Caco-2 (cell line): ENCODE measurements around the gene ITGA11. TPM values are rescaled to one million over a fixed set of nuclear protein-coding genes. Genes with fewer than 3 reads are reported as not detected.

ENCODE experiments used
- BruUV-seq: library from RNA; stranded (reverse); fragments of 400-500 nt; replicated peaks from 2 replicates; lab custom pipeline; 2021; lab: Mats Ljungman, UMichigan
- CTCF ChIA-PET: fragments of 300-600 bp; sonication (Branson Sonifier 250); formaldehyde crosslinking; loops from one replicate; lab custom pipeline; 2022; ENCODE audit warnings: antibody characterized with exemption; lab: Charles Lee
- POLR2A ChIA-PET: fragments of 300-600 bp; sonication (Branson Sonifier 250); formaldehyde crosslinking; loops from one replicate; lab custom pipeline; 2022; ENCODE audit warnings: antibody characterized with exemption; lab: Charles Lee
- DNase-seq, 2 experiments: peaks; one replicate each; pipeline versions ENCODE4 v3.0.0 to v3.0.0-alpha.2; 2020 to 2022
- H3K27me3 ChIP-seq: replicated peaks from 2 replicates; pipeline ENCODE4 v1.6.0; 2011; ENCODE audit warnings: low read length; ENCODE audit not compliant: control insufficient read depth, insufficient read depth
- H3K36me3 ChIP-seq: 2 replicates; pipeline ENCODE4 v1.5.1; 2011; ENCODE audit warnings: low read length; ENCODE audit not compliant: control insufficient read depth, insufficient read depth
- H3K4me1 ChIP-seq: fragments of 250-450 bp; sonication (Bioruptor Pico); 2 replicates; pipeline ENCODE4 v1.5.1; 2020; ENCODE audit warnings: mild to moderate bottlenecking
- H3K4me3 ChIP-seq: 2 replicates; pipeline ENCODE4 v1.5.1; 2011; ENCODE audit warnings: low read depth, mild to moderate bottlenecking, control low read depth, low read length
- H3K9me3 ChIP-seq: fragments of 250-450 bp; sonication (Bioruptor Pico); 2 replicates; pipeline ENCODE4 v1.5.1; 2020; ENCODE audit warnings: mild to moderate bottlenecking, moderate library complexity
- H3K27ac Mint-ChIP-seq: one replicate; pipeline ENCODE4 v1.8.0; 2022; ENCODE audit warnings: mixed read lengths; ENCODE audit not compliant: unreplicated experiment
- H3K27me3 Mint-ChIP-seq: one replicate; pipeline ENCODE4 v1.8.0; 2022; ENCODE audit warnings: mixed read lengths; ENCODE audit not compliant: insufficient read depth, unreplicated experiment
- H3K36me3 Mint-ChIP-seq: one replicate; pipeline ENCODE4 v1.8.0; 2022; ENCODE audit warnings: mild to moderate bottlenecking, mixed read lengths; ENCODE audit not compliant: insufficient read depth, unreplicated experiment
- H3K4me1 Mint-ChIP-seq: one replicate; pipeline ENCODE4 v1.8.0; 2022; ENCODE audit warnings: low read depth, mixed read lengths; ENCODE audit not compliant: unreplicated experiment
- H3K4me3 Mint-ChIP-seq: one replicate; pipeline ENCODE4 v1.8.0; 2022; ENCODE audit warnings: mild to moderate bottlenecking, moderate library complexity, mixed read lengths; ENCODE audit not compliant: unreplicated experiment
- H3K9me3 Mint-ChIP-seq: one replicate; pipeline ENCODE4 v1.8.0; 2022; ENCODE audit warnings: mixed read lengths; ENCODE audit not compliant: unreplicated experiment
- CTCF ChIP-seq, 2 experiments: fragments of 200-600 bp in 1 of 2; IDR thresholded peaks; 1 replicate in 1 of 2; 2 replicates in 1 of 2; pipeline versions ENCODE4 v1.5.1 to v1.8.0; 2011 to 2022; ENCODE audit warnings: antibody characterized with exemption in 1 of 2, control low read depth in 1 of 2, inconsistent platforms in 1 of 2, low read depth in 1 of 2, low read length in 1 of 2, mild to moderate bottlenecking in 1 of 2, moderate library complexity in 1 of 2; ENCODE audit not compliant: insufficient read depth in 1 of 2, severe bottlenecking in 1 of 2, unreplicated experiment in 1 of 2
- intact Hi-C: fragments of 100-400 bp; cut with micrococcal nuclease; formaldehyde crosslinking; loops from one replicate; pipeline ENCODE4 v1.10.0; 2022; ENCODE audit not compliant: unreplicated experiment
- total RNA-seq: library from RNA; stranded (reverse); gene quantifications from 2 replicates; pipeline ENCODE4 v1.2.3, GENCODE V29; 2022

Gene ITGA11
- total RNA-seq, 1 experiment from 2014 or later = 0.18 TPM

- no TSS peak for BruUV-seq
- H3K4me3 ChIP-seq = no peak overlapping the region
- no peak for DNase-seq
- H3K36me3 ChIP-seq = no peaks in the 10 kb centered on the region
- Mint-ChIP-seq H3K9me3 (no peaks in the 10 kb centered on the region), H3K4me3 (no peak overlapping the region), H3K4me1 (no peaks in the 10 kb centered on the region), H3K36me3 (no peaks in the 10 kb centered on the region), H3K27ac (no peak overlapping the region), H3K27me3 (peaks cover 22% of the 10 kb centered on the region)
- H3K4me1 ChIP-seq = peaks cover 6% of the 10 kb centered on the region
- POLR2A ChIA-PET = no interaction called here
- CTCF ChIA-PET = no interaction called here
- no peaks in the 10 kb centered on the region for H3K9me3 ChIP-seq
- no peaks in the 10 kb centered on the region; the same call in 1 of the 2 replicates for H3K27me3 ChIP-seq
- intact Hi-C loops = loop anchor here (10.0 kb wide), 1 partner anchor 131 kb away; no protein-coding TSS in a partner anchor
- TF ChIP-seq CTCF (IDR thresholded peaks at IDR 0.05; ENCODE audit: insufficient read depth in 1 of 2, low read depth in 1 of 2, low read length in 1 of 2, severe bottlenecking in 1 of 2, unreplicated experiment in 1 of 2) = no peak
Measured at GRCh38 chr15:68435966-68436365, 4.0 kb upstream of the ITGA11 start.

- CTCF ChIA-PET = no interaction called here
- peaks cover 19% of the 10 kb centered on the region for H3K27me3 Mint-ChIP-seq
Measured at GRCh38 chr15:68434021-68434420, 2.1 kb upstream of the ITGA11 start.

GRCh38 chr15:68433551-68433950 is 1.6 kb upstream of the ITGA11 start:
- TF ChIP-seq CTCF (IDR thresholded peaks at IDR 0.05; ENCODE audit: insufficient read depth in 1 of 2, low read depth in 1 of 2, low read length in 1 of 2, severe bottlenecking in 1 of 2, unreplicated experiment in 1 of 2) = no peak
- Histone ChIP-seq H3K4me1 (peaks cover 6% of the 10 kb centered on the region), H3K4me3 (no peak overlapping the region), H3K36me3 (no peaks in the 10 kb centered on the region), H3K9me3 (no peaks in the 10 kb centered on the region), H3K27me3 (no peaks in the 10 kb centered on the region; the same call in 1 of the 2 replicates)
- peaks cover 19% of the 10 kb centered on the region for H3K27me3 Mint-ChIP-seq
- no peaks in the 10 kb centered on the region for H3K36me3 Mint-ChIP-seq
- no peak for DNase-seq
- no peaks in the 10 kb centered on the region for H3K4me1 Mint-ChIP-seq
- H3K9me3 Mint-ChIP-seq = no peaks in the 10 kb centered on the region
- H3K27ac Mint-ChIP-seq = no peak overlapping the region
- no TSS peak for BruUV-seq
- POLR2A ChIA-PET = no interaction called here
- H3K4me3 Mint-ChIP-seq = no peak overlapping the region
- CTCF ChIA-PET = no interaction called here
- intact Hi-C loops = loop anchor here (10.0 kb wide), 1 partner anchor 129 kb away; no protein-coding TSS in a partner anchor

More at GRCh38 chr15:68434021-68434420, 2.1 kb upstream of the ITGA11 start:
- Mint-ChIP-seq H3K4me1 (no peaks in the 10 kb centered on the region), H3K9me3 (no peaks in the 10 kb centered on the region), H3K36me3 (no peaks in the 10 kb centered on the region), H3K4me3 (no peak overlapping the region), H3K27ac (no peak overlapping the region)
- H3K36me3 ChIP-seq = no peaks in the 10 kb centered on the region
- no peak for TF ChIP-seq CTCF (IDR thresholded peaks at IDR 0.05; ENCODE audit: insufficient read depth in 1 of 2, low read depth in 1 of 2, low read length in 1 of 2, severe bottlenecking in 1 of 2, unreplicated experiment in 1 of 2)
- DNase-seq = no peak
- POLR2A ChIA-PET = no interaction called here
- BruUV-seq = no TSS peak
- H3K4me3 ChIP-seq = no peak overlapping the region
- intact Hi-C loops = loop anchor here (10.0 kb wide), 1 partner anchor 129 kb away; no protein-coding TSS in a partner anchor
- H3K4me1 ChIP-seq = peaks cover 6% of the 10 kb centered on the region
- H3K9me3 ChIP-seq = no peaks in the 10 kb centered on the region
- H3K27me3 ChIP-seq = no peaks in the 10 kb centered on the region; the same call in 1 of the 2 replicates
